ENCODE results near the gene FOLR1. TPM values are rescaled to one million over a fixed set of nuclear protein-coding genes. Genes with fewer than 3 reads are reported as not detected.

FOLR1 gene
- total RNA-seq, 2 donors from 2014 or later, result 13.8 to 19.3 TPM

DNA sequence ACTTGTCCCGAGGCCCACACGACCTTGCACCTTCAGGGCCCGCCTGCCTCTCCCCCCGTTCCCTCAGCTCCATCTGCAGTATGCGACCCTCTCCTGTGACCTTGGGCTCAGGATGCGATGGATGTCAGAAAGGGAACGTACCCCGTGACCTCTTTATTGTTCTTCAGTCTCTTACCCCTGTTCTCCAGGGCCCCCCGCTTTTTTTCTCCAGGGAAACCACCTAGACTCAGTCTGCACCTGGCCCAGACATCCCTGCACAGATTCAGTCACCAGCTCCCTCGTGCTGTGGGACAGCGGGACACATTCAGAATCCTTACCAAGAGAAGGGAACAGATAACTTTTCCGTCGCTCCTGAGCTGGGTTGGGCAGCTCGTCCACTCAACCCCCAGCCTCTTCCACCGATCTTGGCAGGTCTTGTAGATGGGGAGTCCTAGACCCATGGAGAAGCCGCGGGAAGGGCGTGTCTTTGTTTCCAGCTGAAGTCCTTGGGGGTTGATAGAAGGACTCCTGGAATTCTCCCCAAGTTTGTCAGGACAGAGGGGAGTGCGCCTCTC is 53.4 kb downstream of the FOLR1 start:
- Histone ChIP-seq H3K9me3 (ENCODE audit: control insufficient read depth, low read length) (no peaks in the 10 kb centered on the region), H3K4me1 (ENCODE audit: control insufficient read depth, insufficient read depth, low read length) (no peaks in the 10 kb centered on the region), H3K27ac (ENCODE audit: low read depth, low read length) (no peak overlapping the region), H3K9ac (ENCODE audit: extremely low read depth, low read length, poor library complexity, severe bottlenecking) (no peak overlapping the region), H3K27me3 (ENCODE audit: control insufficient read depth, insufficient read depth, low read length, poor library complexity, severe bottlenecking) (peaks cover 86% of the 10 kb centered on the region), H3K36me3 (ENCODE audit: control insufficient read depth, insufficient read depth, low read length) (no peaks in the 10 kb centered on the region), H3K4me3 (ENCODE audit: low read length) (no peak overlapping the region)
- TF ChIP-seq, protein P1, sequence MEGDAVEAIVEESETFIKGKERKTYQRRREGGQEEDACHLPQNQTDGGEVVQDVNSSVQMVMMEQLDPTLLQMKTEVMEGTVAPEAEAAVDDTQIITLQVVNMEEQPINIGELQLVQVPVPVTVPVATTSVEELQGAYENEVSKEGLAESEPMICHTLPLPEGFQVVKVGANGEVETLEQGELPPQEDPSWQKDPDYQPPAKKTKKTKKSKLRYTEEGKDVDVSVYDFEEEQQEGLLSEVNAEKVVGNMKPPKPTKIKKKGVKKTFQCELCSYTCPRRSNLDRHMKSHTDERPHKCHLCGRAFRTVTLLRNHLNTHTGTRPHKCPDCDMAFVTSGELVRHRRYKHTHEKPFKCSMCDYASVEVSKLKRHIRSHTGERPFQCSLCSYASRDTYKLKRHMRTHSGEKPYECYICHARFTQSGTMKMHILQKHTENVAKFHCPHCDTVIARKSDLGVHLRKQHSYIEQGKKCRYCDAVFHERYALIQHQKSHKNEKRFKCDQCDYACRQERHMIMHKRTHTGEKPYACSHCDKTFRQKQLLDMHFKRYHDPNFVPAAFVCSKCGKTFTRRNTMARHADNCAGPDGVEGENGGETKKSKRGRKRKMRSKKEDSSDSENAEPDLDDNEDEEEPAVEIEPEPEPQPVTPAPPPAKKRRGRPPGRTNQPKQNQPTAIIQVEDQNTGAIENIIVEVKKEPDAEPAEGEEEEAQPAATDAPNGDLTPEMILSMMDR (conservative IDR thresholded peaks at IDR 0.05), result no peak
- Mint-ChIP-seq H3K27ac (no peak overlapping the region), H3K9me3 (no peaks in the 10 kb centered on the region), H3K36me3 (ENCODE audit: low read depth) (no peaks in the 10 kb centered on the region), H3K27me3 (ENCODE audit: insufficient read depth) (peaks cover 51% of the 10 kb centered on the region), H3K4me3 (no peak overlapping the region), H3K4me1 (peaks cover 9% of the 10 kb centered on the region)
- 25 to 36% methylated on average over 8 to 19 of the region's 19 CpGs for WGBS, 2 experiments (ENCODE audit: insufficient coverage in 1 of 2, insufficient read length in 1 of 2)
- DNase-seq, result peak; percentile 52

Other genes starting within 250 kb of the FOLR1 start
- 10 to 100 TPM; 10.8 to 13.0 TPM for gene IL18BP, start 193.2 kb upstream of the FOLR1 start, total RNA-seq
- gene NUMA1, start 111.6 kb upstream of the FOLR1 start, total RNA-seq, result 100 to 1,000 TPM; 130 to 132 TPM
- gene LRRC51, start 111.3 kb upstream of the FOLR1 start, total RNA-seq, result 1 to 10 TPM; 8.0 to 9.5 TPM
- gene LAMTOR1, start 88.8 kb upstream of the FOLR1 start, total RNA-seq, result 100 to 1,000 TPM in 1 of 2 donors, 10 to 100 TPM in 1; 92.0 to 104 TPM
- gene TOMT, start 86.2 kb upstream of the FOLR1 start, total RNA-seq, result not detected
- 10 to 100 TPM; 51.2 to 54.9 TPM for gene ANAPC15, start 79.4 kb upstream of the FOLR1 start, total RNA-seq
- not detected for gene FOLR3, start 56.4 kb upstream of the FOLR1 start, total RNA-seq
- not detected for gene FOLR2, start 24.7 kb downstream of the FOLR1 start, total RNA-seq
- 100 to 1,000 TPM; 230 to 325 TPM for gene INPPL1, start 32.6 kb downstream of the FOLR1 start, total RNA-seq
- gene PHOX2A, start 52.0 kb downstream of the FOLR1 start, total RNA-seq, result under 1 TPM in 1 of 2 donors, not detected in 1; 0.92 TPM
- gene CLPB, start 242.4 kb downstream of the FOLR1 start, total RNA-seq, result 10 to 100 TPM; 15.8 to 18.4 TPM